NCI-H128 (cell line): ENCODE measurements around the gene PDLIM5.
"Not testable (repeated sequence)": the region's sequence is repeated elsewhere in the genome, so short reads cannot be mapped to it uniquely, and the experiment has no call there.

Experiments used
- DNase-seq: peaks from one replicate; lab custom pipeline; 2025; ENCODE audit not compliant: unreplicated experiment; lab: John Stamatoyannopoulos, UW

Gene PDLIM5

DNA sequence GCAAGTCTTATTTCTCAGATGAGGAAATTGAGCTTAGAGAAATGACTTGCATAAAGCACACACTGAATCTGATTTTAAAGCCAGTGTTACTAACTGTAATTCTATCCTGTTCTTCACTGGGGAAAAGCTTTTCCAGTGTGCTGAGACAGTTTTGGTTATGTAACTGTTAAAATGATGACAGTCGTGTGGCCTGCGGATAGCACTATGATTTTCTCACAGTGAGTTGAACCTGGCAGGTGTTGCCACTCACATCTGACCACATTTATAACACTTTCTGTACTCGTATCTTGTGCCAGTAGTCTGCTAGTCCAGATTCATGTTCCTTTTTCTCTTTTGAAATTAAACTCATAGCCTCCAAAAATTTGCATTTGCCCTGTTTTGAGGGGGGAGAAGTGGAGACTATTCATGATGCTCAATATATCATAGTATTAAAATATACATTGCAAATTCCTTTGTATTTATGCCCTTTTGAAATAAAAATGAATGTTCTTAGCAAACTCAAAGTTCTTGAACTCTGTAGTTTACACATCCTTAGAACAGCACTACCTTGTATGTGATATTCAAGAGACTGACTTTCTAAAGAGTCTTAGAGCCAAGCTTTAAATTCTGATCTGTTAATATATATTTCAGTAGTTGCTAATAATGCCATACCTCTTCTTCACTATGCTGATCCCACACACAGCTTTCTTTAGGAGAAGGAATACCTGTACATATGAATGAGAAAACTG is 132.3 kb downstream of the PDLIM5 start:
- DNase-seq, result no peak

DNA sequence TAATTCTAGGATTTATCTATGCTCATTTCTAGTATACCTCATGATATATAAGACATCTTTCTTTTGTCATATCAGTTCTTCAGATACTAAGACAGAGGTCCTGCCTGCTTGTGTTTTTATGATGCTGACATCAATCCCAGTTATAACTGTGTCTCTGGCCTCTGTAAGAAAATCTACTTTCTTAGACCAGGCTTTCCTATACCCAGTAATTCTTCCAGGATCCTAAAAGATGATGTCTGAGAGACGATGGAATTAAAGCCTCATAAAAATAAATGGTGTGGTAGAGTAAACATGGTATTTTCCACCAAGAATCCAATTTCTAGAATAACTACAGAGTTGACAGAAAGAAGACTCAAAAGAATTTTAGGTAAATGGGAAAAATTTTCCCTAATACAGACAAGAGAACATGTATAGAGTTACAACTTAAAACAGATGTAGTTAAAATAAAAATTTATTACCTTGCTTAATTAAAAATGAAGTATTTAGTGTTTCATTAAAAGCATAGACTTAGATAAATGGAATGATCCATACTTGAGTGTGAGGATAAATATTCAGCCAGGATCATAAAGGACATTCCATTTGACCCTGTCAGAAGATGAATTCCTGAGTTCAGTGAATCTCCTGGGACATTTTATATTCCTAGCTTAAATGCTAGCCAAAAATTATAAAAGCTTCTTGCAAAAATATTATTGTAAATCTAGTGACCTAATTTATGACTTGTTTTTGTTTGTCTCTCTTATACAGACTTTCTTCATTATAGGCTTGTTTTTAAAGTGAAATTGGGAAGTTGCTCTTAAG is 137.4 kb downstream of the PDLIM5 start:
- DNase-seq, result no peak

DNA sequence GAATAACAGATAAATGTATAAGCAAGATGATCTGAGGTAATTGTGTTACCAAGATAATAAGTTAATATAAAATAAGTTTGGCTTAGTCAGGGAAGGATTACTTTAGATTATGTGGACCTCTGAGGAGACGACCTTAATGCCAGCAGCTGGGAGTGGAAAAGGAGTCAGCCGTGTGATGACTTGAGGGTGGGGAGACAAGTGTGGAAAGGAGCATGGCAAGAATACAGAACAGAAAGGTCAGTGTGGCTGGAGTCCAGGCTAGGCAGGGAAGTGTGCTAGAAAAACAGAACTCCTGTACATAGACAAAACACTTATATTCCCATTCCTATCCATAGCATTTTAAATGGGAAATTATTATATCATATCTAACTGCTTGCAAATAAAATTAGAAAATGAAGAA is 138.8 kb downstream of the PDLIM5 start:
- DNase-seq, result no peak

DNA sequence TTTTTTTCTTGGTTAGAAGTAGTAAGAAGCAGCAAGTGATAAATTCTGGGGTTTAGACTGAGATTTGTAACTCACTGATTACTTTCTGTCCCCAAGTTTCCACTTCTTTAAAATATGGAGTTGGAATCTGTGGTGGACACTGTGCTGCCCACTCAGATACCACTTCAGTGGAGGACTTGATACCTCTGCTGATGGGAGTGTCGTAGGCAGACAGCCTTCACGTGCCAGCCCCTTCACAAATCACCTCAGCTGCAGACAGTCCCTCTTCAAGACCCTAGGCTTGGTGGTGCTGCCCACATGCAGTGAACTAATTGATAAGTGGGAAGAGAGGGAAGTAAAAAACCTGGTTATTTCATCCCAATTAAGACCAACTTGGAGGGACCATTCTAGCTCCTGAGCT is 139.5 kb downstream of the PDLIM5 start:
- no peak for DNase-seq

DNA sequence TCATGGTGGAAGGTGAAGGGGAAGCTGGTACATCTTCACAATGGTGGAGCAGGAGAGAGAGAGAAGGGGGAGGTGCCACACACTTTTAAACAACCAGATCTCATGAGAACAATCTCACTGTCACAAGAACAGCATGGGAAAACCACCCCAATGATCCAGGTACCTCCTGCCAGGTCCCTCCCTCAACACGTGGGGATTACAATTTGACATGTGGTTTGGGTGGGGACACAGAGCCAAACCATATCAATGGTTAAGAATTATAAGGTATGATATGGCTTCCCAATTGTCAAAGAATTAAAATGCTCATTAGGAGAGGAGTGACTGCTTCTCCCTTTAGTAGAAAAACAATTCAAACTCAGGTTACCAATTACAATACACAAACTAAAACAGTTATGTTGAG is 143.3 kb downstream of the PDLIM5 start:
- no peak for DNase-seq

DNA sequence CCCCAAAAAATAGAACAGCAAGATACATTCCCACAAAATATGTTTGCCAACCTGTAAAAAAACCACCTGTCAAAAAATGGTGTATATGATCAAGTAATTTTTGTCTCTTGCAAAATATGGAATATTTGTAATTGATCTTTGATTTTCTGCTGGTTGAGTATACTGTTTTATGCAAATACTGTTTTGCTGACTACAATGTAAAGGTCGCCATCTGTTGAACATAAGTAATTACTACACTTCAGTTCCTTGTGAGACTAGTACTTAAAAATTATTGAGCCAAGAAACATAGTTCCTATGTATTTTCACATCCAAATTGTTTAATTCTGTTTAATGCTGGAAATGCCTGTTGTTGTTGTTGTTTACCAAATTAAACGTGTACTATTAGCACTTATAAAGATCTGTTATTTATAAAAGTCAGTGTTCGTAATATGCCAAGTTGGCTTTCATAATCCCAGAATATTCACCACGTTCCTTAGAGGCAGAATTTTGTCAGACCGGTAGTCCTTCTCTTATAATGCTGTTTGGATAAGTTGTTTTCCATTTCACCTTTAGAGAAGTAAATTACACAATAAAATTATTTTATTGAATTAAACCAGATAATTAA is 144.2 kb downstream of the PDLIM5 start:
- no peak for DNase-seq

DNA sequence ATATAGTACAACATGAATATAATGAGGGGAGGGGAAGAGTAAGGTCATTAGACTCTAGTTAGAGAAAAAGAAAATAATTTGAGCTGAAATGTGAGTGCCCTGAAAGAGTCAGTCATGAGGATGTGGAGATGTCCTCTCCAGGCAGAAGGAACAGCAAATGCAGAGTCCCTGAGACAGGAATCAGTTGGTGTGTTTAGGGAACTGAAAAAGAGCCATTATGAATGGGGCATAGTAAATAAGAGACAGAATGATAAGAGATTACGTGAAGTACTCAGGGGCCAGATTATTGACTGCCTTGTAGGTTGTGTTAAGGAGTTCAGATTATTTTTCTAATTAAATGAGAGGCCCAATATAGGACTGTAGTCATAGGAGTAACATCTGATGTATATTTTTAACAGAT is 147.0 kb downstream of the PDLIM5 start:
- no peak for DNase-seq

DNA sequence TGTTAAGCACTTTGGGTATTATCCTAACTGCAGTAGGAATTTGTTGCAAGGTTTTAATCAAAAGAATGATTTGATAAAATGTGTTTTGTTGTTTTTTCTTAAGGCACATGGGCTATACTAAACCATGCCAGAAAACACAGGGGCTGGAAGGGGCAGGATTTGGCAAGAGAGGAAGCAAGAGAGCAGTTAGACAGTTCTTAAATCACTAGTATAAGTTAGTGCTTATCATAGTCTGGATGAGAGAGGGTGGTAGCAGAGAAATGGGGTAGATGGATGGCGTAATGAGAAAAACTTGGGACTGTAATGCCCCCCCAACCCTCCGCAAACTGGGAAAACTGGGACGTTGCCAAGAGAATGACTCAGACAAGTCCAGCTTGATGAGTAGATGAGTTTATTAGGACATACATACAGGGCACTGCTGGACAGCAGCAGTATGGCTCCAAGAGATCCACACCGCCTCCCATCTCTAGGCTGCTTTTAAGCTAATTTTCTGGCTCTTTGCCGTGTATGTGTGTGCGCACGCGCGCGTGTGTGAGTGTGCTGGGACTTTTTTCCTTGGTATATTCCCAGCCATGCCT is 151.5 kb downstream of the PDLIM5 start:
- DNase-seq, result no peak

DNA sequence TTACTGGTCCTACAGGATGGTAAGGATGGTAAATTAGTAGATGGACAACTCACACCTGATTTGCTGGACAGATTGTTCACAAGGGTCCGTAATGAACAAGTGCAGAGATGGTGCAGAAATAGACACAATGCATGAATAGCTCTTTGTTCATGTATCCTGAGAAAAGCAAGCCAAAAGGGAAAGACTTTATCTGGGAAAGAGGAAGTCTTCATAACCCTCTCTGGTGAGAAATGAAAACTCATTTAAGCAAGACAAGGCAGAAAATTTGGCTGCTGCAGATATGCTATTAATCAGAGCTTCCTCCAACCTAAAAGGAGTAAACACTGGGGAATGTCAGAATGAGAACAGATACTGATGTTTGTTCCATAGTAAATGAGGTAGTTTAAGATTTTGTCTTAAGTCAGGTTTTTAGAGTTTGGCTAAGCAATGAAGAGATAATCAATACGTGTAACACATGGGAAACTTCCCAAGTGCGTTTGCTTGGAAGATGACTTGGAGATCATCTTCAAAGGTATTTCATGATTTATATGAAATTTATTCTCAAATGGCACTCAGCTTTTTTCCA is 153.6 kb downstream of the PDLIM5 start:
- no peak for DNase-seq

DNA sequence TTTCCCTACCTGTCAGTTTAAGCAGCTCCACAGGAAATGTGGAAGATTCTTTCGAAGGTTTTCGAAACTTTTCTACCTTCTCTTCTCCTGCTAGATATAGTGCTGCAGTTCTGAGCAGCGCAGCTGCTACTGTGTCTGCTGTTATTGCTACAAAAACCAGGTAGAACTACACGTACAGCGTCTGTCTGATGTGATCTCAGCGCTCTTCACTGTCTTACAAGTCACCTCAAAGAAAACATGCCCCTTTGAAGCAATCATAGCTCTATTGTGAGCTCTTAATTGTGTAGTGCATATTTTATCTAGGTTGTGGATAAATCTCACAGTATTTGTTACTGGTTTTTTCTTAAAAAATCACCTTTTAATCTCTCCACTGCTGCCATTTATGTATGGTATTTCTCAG is 158.4 kb downstream of the PDLIM5 start:
- no peak for DNase-seq

DNA sequence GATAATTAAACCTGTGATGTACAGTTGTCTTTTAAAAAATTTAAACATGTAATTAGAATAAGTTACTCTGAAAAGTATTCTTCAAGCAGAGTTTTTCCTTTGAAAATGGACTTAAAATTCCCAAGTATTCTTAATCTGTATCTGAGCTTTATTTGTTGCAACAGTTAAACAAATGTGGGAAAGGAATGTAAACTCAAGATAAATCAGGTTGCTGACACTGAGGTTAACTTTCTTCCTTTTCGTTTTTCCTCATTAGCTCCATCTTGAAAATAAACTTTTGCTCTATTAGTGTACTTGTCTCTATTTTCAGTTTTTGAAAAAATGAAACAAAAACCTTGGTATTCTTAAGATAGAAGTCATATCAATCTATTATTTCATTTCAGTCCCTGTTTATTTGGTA is 161.5 kb downstream of the PDLIM5 start:
- no peak for DNase-seq

DNA sequence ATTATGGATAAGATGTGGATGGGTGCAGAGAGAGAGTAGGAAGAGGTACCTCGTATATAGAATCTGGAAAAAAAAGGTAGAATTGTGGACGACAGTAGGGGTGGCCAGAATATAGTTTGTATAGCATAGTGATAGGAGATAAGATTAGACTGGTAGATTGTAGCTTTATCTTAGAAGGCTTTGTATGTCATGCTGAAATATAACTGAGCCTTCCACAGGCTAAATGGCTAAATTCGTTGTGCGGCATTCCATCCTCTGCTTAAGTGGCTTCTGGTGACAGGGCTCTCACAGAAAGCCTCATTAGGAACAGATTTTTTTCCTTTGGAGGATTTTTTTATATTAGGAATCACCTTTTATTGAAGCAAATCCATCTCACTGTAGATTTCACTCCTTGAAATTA is 163.7 kb downstream of the PDLIM5 start:
- no peak for DNase-seq

DNA sequence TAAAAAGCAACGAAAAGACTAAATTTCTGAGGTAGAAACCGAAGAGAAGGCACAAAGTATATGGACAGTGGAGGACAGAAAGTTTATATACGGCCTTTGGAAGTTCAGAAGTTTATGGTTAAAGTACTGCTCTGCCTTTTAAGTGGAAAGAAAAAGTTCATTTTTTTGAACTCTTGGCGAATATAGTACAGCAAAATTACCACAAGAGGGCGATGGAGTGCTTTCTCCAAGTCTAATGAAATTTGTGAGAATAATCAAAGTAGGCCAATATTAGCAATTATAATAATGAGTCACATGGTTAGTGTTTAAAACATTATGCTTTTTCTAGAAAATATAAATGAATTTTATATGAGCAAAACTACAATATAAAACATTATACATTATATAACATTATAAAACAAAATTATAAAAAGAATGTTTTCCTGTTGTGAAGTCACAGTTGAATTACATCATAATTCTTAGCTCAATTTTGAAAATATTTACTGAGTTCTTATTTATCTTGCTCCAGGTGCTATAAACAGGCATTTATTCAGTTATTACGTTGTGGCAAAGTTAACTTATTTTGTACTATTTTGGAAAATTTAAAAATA is 169.8 kb downstream of the PDLIM5 start:
- DNase-seq, result no peak

DNA sequence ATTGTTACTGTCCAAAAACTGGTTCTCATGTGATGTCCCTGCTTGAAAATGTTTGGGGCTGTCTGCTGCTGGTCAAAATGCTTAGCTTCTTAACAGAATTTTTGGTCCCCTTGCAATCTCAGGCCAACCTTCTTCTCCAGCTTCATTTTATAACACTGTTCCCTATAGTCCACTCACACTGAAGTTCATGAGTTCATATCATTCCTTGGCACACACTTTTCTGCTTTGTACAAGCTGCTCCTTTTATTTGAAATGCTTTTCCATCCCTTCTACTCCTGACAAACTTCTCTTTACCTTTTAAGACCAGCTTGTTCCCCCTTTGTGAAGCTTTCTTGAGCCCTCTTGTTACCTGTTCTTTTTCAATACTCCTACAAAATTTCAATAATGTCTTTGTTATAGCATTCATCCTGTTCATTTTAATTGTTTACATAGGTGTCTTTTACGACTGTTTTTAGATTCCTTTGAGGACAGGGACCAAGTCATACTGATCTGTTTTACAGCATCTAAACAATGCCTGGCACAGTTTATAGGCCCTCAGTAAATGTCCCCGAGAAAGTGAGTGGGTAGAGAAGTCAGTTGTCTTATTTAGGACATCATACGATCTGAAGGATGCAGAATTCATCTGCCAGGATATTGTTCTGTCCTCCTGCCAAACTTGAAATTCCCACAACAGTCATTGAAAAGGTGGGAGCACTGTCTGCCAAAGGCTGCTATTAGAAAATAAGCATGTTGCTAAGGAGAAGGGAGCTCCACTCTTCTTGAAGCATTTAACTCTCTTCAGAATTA is 171.6 kb downstream of the PDLIM5 start:
- DNase-seq, result no peak

DNA sequence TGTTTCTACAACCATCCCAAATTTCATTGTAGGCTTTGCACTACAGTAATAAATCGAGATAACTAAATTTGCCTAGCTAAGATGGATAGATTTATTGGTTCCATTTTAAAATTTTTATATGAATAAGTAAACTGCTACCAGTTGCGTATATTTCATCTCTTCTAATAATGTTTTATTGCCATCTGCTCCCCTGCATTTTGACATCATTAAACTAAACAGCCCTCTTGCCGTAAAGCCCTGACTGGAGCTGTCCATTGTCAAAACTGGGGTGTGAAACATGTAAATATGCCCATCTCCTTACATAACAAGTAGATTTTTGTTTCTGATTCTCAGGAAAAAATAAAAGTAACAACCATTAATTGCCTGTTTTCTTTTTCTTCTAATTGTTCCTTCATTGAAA is 175.2 kb downstream of the PDLIM5 start:
- no peak for DNase-seq

DNA sequence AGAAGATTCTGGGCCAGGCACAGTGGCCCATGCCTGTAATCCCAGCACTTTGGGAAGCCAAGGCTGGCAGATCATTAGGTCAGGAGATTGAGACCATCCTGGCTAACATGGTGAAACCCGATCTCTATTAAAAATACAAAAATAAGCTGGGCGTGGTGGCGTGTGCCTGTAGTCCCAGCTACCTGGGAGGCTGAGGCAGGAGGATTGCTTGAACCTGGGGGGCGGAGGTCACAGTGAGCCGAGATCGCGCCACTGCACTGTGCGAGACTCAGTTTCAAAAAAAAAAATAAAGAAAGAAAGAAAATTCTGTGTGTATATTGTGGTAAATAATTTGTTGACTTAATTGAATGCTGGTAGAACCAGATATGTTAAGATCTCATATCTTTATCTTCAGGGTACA is 177.3 kb downstream of the PDLIM5 start:
- DNase-seq, result not testable (repeated sequence)

DNA sequence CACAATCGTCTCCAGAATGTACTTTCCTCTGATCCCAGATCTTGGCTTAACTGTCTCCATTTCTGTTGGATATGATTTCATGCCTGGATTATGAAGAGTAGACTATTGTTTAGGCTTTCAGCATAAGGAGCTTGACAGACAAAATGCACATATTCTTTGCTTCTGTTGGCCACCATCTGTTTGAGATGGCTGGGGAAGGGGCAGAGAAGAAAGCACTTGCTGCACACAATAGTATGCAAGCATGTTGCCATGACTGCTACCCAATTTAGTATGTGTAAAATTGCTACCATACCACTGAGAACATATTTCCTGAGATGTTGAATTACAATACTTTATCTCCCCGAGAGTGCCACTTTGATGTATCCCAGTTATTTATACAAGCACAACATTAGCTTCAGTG is 178.1 kb downstream of the PDLIM5 start:
- DNase-seq, result no peak

DNA sequence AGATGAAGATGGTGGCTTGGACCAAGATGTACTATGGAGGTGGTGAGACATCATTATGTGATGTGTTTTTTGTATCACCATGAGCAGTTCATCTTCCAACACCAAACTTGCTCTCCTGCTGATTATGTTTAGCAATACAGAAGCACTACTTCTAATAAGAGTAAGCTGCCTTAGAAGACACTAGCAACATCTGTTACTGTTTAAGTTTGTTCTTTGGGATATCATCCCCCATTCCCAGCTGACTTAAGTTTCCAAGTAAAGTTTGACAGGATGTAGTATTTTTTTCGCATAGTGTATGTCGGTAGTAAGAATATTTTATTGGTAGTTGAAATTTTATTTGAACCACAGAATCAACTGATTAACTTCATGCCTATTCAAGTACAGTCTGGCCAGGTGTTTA is 182.5 kb downstream of the PDLIM5 start:
- no peak for DNase-seq

DNA sequence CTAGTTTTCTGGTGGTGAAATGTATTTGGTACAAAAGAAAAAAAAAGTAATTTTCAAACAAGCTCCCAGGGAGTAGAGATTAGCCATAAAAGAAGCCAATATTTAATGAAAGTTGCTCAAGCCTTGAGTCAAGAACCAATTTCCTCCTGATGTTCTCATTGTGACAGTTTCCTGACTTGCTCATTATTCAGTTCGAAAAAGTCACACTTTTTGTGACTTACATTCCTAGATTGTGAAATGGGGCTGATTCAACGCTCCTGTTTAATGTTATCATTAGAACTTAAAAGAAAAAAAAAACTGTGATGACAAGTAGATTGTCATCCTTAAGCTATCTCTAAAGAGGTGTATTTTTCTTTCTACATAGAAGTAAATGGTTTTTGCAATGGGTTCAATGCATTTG is 183.4 kb downstream of the PDLIM5 start:
- no peak for DNase-seq

DNA sequence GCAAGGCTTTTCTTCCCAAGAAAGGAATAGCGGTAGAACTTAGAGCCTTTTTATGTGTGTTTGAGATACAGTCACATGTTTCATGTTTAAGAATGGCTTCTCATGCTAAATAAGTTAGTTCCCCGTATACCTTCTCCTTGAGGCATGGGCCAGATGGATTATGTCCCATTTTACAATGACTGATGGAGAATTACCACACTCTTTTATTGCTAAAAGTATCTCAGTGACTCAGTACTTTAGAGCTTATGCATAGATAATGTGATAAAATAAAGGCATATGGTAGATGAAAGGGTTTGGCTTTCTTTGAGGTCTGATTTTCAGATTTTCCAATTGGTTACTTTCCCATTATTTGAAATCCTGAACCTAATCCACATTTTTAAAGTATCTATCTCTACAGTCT is 184.3 kb downstream of the PDLIM5 start:
- no peak for DNase-seq
